SU-DHL-6 (cell line): ENCODE measurements around the gene SFTPB.

Experiments
- H2AFZ ChIP-seq: fragments of 200-600 bp; sonication (generic); 2 replicates; pipeline ENCODE4 v1.6.1; 2014; ENCODE audit warnings: low read depth, mild to moderate bottlenecking, moderate library complexity, mixed read lengths, antibody characterized with exemption, low read length; ENCODE audit not compliant: severe bottlenecking
- H3F3A ChIP-seq: fragments of 200-600 bp; shearing (Covaris generic); 2 replicates; pipeline ENCODE4 v1.6.0; 2016; ENCODE audit warnings: antibody characterized with exemption, mild to moderate bottlenecking; ENCODE audit not compliant: insufficient read depth
- H3K27ac ChIP-seq: fragments of 200-600 bp; sonication (generic); 2 replicates; pipeline ENCODE4 v1.5.1; 2016; ENCODE audit warnings: low read depth, mild to moderate bottlenecking, low read length, moderate library complexity, mixed read lengths
- H3K27me3 ChIP-seq: fragments of 200-600 bp; sonication (generic), shearing (Covaris generic); 2 replicates; pipeline ENCODE4 v1.6.0; 2014; ENCODE audit warnings: mild to moderate bottlenecking, low read length
- H3K36me3 ChIP-seq: fragments of 200-600 bp; sonication (generic); 2 replicates; pipeline ENCODE4 v1.6.1; 2014; ENCODE audit warnings: mild to moderate bottlenecking, low read length, mixed read lengths
- H3K4me2 ChIP-seq: fragments of 300-600, 200-600 bp; shearing (Covaris generic), sonication (generic); 2 replicates; pipeline ENCODE4 v1.6.0; 2014; ENCODE audit warnings: low read length, low read depth, mild to moderate bottlenecking; ENCODE audit not compliant: poor library complexity, severe bottlenecking
- H3K4me3 ChIP-seq: fragments of 200-600 bp; sonication (generic); 2 replicates; pipeline ENCODE4 v1.5.1; 2014; ENCODE audit warnings: antibody characterized with exemption, low read length, mild to moderate bottlenecking, mixed read lengths; ENCODE audit not compliant: insufficient read depth, poor library complexity, severe bottlenecking
- H3K79me2 ChIP-seq: fragments of 200-600 bp; sonication (generic); 2 replicates; pipeline ENCODE4 v1.6.1; 2014; ENCODE audit warnings: mild to moderate bottlenecking, low read length, moderate library complexity; ENCODE audit not compliant: insufficient read depth
- H3K9ac ChIP-seq: fragments of 200-600 bp; sonication (generic); 2 replicates; pipeline ENCODE4 v1.7.0; 2014; ENCODE audit warnings: mild to moderate bottlenecking, low read length
- H3K9me2 ChIP-seq: fragments of 200-600 bp; sonication (generic); replicated peaks from 2 replicates; pipeline ENCODE4 v1.6.1; 2014; ENCODE audit warnings: low read length; ENCODE audit not compliant: insufficient read depth
- H3K9me3 ChIP-seq: fragments of 200-600 bp; sonication (generic); 2 replicates; pipeline ENCODE4 v1.6.1; 2014; ENCODE audit warnings: low read length, mixed read lengths; ENCODE audit not compliant: insufficient read depth
- H4K20me1 ChIP-seq: fragments of 200-600 bp; sonication (generic); 2 replicates; pipeline ENCODE4 v1.6.1; 2014; ENCODE audit warnings: low read depth, mild to moderate bottlenecking, antibody characterized with exemption, low read length, moderate library complexity, mixed read lengths
- EZH2phosphoT487 ChIP-seq: fragments of 200-600 bp; sonication (generic), shearing (Covaris generic); conservative IDR thresholded peaks from 2 replicates; pipeline ENCODE4 v1.6.1; 2018; ENCODE audit warnings: mild to moderate bottlenecking, antibody characterized with exemption, low read length, moderate library complexity, mixed read lengths
- TF ChIP-seq, protein P1 (sequence below): fragments of 200-600 bp; sonication (generic); IDR thresholded peaks from one replicate; pipeline ENCODE4 v1.5.1; 2017; ENCODE audit warnings: antibody characterized with exemption, mild to moderate bottlenecking, low read length, moderate library complexity; ENCODE audit not compliant: insufficient read depth, poor library complexity, severe bottlenecking

The SFTPB gene

DNA sequence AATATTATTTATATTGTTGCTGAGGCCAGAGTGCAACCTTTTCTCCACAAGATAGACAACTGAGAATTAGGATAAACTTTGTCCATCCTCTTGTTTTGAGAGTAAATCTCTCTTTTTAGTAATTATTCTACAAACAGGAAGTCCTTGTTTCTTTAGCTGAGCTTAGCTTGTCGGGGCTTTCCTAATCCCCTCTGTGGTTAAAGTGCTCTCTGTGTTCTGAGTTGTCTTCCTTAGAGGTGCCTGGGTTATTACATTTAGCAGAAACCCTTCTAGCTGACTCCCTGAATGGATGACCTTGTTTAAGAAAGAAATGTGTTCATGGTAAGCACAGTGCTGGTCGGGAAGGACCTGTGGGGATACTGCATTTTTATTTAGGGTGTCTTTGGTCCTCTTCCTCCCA, 39.3 kb downstream of the SFTPB start:
- TF ChIP-seq, protein P1, sequence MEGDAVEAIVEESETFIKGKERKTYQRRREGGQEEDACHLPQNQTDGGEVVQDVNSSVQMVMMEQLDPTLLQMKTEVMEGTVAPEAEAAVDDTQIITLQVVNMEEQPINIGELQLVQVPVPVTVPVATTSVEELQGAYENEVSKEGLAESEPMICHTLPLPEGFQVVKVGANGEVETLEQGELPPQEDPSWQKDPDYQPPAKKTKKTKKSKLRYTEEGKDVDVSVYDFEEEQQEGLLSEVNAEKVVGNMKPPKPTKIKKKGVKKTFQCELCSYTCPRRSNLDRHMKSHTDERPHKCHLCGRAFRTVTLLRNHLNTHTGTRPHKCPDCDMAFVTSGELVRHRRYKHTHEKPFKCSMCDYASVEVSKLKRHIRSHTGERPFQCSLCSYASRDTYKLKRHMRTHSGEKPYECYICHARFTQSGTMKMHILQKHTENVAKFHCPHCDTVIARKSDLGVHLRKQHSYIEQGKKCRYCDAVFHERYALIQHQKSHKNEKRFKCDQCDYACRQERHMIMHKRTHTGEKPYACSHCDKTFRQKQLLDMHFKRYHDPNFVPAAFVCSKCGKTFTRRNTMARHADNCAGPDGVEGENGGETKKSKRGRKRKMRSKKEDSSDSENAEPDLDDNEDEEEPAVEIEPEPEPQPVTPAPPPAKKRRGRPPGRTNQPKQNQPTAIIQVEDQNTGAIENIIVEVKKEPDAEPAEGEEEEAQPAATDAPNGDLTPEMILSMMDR, result no peak
- TF ChIP-seq EZH2phosphoT487, result no peak
- Histone ChIP-seq H3F3A (peaks cover 2% of the 10 kb centered on the region; the same call in 1 of the 2 replicates), H3K4me3 (no peak overlapping the region), H3K36me3 (peaks cover 43% of the 10 kb centered on the region), H3K27ac (no peak overlapping the region), H3K27me3 (no peaks in the 10 kb centered on the region), H3K9ac (no peak overlapping the region), H3K9me2 (no peaks in the 10 kb centered on the region), H3K79me2 (peaks cover 7% of the 10 kb centered on the region; the same call in 1 of the 2 replicates), H3K4me2 (no peak overlapping the region), H3K9me3 (no peaks in the 10 kb centered on the region), H4K20me1 (peaks cover under 1% of the 10 kb centered on the region; the same call in 1 of the 2 replicates), H2AFZ (no peak overlapping the region)

DNA sequence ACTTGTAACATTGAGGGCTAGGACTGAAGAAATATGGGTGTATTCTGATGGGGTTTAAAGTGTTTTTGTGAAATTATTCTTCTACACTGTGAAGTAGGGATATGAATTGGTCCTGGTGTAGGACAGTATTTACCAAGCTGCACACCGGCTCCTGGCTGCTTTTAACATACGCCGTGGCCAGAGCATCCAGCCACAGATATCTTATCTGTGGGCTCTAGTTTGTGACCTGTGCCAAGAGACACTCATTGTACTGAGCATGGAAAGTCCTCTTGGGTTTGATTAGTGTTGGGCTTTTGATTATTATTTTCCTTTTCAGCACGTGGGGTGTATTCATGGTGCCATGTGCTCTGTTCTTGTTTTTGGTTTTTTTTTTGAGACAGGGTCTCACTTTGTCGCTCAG, 44.0 kb downstream of the SFTPB start:
- H3K9ac ChIP-seq, result no peak overlapping the region
- H3K9me2 ChIP-seq, result no peaks in the 10 kb centered on the region
- peaks cover 61% of the 10 kb centered on the region for H3K36me3 ChIP-seq
- H3K79me2 ChIP-seq, result peaks cover 38% of the 10 kb centered on the region
- H3K27me3 ChIP-seq, result no peaks in the 10 kb centered on the region
- no peak overlapping the region for H3K4me3 ChIP-seq
- TF ChIP-seq, protein P1, result no peak
- TF ChIP-seq EZH2phosphoT487, result no peak
- peaks cover 11% of the 10 kb centered on the region; the same call in 1 of the 2 replicates for H4K20me1 ChIP-seq
- H2AFZ ChIP-seq, result no peak overlapping the region
- peaks cover 3% of the 10 kb centered on the region; the same call in 1 of the 2 replicates for H3F3A ChIP-seq
- no peak overlapping the region for H3K27ac ChIP-seq
- no peaks in the 10 kb centered on the region for H3K9me3 ChIP-seq
- H3K4me2 ChIP-seq, result no peak overlapping the region

DNA sequence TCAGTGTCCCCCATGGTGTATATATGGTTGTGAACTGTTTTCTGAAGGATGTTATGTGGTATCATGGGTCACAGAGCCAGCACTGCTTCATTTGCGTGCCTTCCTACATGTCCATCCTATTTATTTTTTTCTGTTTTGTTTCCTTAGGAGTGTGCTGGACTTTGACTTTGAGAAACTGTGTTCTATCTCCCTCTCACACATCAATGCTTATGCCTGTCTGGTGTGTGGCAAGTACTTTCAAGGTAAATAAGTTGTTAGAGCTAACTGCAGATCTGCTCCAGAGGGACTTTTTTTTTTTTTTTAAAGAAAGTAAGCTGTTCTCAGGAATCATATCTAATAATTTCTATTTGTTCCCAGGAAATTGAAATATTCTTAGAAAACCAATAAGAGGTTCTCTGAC, 46.7 kb downstream of the SFTPB start:
- Histone ChIP-seq H3K9ac (no peak overlapping the region), H4K20me1 (peaks cover 19% of the 10 kb centered on the region; the same call in 1 of the 2 replicates), H3K9me3 (no peaks in the 10 kb centered on the region), H3K36me3 (peaks cover 54% of the 10 kb centered on the region), H3K9me2 (no peaks in the 10 kb centered on the region), H3K4me2 (no peak overlapping the region), H3K79me2 (peaks cover 62% of the 10 kb centered on the region), H3K27ac (no peak overlapping the region), H3K4me3 (no peak overlapping the region), H2AFZ (no peak overlapping the region), H3F3A (peaks cover 7% of the 10 kb centered on the region; the same call in 1 of the 2 replicates), H3K27me3 (no peaks in the 10 kb centered on the region)
- TF ChIP-seq, protein P1, result no peak
- no peak for TF ChIP-seq EZH2phosphoT487
